Measurements from ENCODE around the gene SNAPC3.

DNA sequence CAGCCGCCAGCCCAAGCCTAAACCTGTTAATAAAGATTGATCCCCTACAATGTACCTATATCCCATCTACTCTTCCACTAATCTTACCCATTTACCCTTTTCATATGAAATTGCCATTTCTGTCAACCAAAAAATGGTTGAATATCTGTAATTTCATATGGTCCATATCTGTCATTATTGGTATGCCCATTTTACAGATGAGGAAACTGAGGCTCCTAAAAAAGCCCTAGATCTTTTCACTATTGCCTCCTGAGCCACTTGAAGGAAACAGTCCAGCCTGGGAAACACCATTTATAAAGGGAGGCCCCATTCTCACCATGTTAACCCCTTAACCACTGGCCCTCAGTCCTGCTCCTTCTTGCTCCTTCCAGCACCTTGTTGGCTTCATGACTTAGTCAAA lies 41.2 kb upstream of the SNAPC3 start:
- no peak for TF ChIP-seq CTCF (IDR thresholded peaks at IDR 0.05)
- TF ChIP-seq POLR2A (IDR thresholded peaks at IDR 0.05): no peak
- no peak for TF ChIP-seq EP300 (IDR thresholded peaks at IDR 0.05)
